HG03460 (cell line): ENCODE measurements around the gene LYPD4.

ENCODE experiments used
- ATAC-seq: cut with Tn5 transposase; IDR thresholded peaks from one replicate; pipeline ENCODE4 v1.9.1; 2021; ENCODE audit not compliant: unreplicated experiment

Gene LYPD4

DNA sequence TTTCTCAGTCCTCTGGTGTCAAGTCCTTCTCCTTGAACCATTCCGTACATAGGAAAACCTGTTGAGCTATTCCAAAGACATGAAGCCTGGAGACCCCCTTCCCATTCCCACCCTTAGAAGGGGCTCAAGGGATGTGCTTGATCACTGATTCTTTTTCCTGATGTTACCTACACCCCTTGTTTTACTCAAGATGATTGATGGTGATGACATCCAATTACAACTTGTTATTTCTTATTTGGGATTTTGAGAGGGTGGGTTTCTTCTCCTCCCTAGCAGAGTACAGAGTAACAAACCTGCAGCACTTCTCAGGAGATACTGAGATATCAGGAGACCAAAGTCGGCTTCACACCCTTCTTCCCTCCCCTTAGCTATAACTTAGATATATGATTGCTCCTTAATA, 8.9 kb upstream of the LYPD4 start:
- ATAC-seq: no peak

DNA sequence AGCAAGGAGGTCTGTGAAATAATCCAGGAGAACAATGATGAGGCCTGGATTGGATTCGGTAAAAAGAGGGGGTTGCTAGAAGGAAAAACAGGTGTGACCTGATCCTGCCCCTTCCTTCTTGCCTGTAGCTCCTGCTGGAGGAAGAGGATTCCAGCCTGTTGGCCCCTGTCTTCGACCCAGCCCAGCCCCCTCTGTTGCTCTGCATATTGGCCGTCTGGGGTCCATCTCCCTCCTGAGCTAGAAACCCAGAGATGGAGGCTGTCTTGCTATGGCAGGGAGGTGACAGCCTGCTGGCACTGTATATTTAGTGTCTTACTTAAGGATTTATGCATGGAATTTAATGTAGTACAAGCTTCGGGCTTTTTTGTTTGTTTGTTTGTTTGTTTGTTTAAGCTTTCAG, 7.0 kb upstream of the LYPD4 start:
- ATAC-seq: no peak

DNA sequence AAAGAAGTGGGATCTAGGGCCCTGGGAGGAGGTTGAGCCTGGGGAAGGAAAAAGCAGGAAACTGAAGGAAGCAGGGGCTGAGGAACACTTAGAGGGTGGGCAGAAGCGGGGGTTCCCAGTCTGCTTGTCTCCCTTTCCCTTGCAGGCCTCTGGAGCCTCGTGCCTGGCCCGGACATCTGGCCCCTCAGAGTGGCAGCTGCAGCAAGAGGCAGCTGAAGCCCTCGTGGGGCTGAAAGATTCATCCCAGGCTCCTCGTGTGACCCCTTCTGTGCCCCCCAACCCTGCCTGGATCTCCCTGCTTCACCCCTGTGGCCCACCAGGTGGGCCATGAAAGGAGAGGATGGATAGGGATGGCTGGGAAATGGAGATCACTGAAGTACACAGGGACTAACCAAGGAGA, 5.9 kb upstream of the LYPD4 start:
- no peak for ATAC-seq

DNA sequence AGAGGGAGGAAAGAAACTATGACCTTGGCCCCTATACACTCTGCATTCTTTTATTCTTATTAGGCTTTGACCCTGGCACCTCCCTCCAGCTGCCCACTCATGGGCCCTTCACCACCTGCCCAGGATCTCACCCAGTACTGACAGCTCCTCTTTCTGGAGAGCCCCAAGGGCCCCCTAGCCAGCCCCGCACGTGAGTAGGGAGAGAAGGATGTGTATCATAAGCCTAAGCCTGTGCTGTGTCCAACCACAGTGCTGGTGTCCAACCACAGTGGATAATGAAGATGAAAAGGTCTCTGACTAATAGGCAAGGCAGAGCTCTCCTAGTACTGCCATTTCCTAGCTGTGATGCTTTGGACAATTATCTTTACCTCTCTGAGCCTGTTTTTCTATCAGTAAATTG, 4.6 kb upstream of the LYPD4 start:
- ATAC-seq: no peak

DNA sequence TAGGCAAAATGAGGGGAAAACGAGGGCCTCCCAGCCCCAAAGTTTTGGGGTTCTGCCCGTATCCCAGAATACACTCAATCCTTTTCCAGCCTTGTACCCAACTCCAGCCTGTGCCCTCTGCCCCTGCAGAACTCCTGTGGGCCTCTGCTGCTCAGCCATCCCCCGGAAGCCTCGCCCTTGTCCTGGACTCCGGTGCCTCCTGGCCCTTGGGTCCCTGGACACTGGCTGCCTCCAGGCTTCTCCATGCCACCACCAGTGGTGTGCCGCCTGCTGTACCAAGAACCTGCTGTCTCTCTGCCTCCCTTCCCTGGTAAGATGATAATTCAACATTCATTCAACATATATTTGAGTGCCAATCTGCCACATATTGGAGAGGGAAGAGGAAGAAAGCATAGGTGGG, 4.2 kb upstream of the LYPD4 start:
- no peak for ATAC-seq

DNA sequence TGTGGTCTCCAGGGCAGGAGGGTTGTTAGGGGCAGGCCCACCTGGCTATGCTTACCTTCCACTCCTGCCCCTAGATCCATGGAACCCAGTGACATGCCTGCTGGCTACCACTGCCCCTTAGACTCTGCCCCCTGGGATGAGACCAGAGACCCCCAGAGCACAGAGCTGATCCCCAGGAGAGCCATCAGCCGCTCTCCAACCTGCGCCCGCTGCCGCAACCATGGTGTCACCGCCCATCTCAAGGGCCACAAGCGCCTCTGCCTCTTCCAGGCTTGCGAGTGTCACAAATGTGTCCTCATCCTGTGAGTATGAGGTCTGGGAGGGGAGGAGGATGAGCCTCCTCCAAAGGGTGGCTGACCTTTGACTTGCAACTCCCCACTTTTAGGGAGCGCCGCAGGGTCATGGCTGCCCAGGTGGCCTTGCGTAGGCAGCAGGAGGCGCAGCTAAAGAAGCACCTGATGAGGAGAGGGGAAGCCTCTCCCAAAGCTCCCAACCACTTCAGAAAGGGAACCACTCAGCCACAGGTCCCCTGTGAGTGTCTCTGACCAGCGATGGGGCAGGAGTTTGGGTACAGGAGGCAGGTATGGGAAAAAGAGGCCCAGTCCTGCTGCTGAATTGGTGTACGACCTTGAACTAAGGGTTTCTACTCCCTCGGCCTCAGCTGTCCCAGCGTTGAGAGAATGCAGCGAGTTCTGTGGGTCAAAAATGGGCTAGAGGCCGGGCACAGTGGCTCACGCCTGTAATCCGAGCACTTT, 3.0 kb upstream of the LYPD4 start:
- no peak for ATAC-seq

DNA sequence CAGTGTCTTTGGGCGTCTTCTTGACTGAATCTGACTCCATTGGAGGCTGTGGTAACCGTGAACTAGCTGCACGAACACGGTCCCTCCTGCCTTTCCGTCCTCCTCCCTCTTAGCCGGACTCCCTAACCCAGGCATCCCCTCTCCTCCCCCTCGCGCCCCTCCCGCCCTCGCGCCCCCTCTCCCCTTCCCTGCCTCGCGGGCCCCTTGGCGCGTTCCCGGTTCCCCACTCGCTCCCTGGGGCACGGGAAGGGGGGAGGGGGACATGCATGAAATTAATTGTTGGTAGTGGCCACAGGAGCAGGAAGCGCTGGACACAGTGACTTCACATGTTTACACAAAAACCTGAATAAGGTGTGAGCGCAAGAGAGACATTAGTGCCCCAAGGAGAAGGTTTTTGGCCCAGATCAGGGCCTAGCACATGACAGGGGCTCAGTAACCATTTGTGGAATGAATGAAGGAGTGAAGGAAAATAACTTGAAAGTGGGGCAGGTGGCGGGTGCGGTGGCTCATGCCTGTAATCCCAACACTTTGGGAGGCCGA, 638 bp upstream of the LYPD4 start:
- no peak for ATAC-seq

DNA sequence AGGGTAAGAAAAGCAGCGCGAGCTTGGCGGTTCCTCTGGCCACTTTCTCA, 343 bp upstream of the LYPD4 start, which contains the start of gene DMRTC2:
Gene DMRTC2 (plus strand): TSS at position 42 of the 50 bp plus-strand sequence. CDS start 2,387 bp downstream, outside the sequence.
- ATAC-seq: no peak

DNA sequence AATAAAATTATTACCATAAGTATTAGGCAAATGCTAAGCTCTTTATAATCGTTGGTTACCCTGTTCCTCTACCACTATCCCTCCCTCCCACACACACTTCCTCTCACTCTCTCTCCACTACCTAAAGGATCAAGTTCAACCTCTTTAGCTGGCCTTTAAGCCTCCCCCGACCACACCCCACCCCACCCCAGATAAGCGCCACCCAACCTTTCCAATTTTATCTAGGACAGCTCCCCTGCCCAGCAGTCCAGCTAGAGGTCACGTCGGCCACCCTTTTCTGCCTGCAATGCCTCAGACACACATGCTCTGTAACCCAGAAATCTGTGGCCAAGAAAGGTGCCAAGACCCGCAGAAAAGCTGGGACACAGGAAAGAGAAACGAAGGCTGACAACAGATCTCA, 1.1 kb downstream of the LYPD4 start:
- no peak for ATAC-seq

DNA sequence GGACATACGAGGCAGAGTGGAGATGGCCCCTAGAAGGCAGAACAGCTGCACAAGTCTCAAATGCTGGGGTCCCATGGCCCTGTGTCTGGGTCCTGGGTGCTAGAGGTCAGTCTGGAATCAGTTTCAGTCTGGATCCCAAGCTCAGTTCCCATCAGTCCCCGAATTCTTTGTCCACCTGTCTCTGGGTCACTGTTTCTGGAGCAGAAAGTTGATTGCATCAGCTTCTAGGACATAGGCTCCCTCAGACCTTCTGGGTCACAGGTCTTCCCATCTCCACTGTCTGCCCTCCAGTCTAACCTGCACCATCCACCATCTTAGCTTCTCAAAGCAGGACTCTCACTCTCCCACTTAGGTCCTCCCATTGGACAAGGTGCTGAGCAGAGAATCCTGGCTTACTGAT, 5.3 kb downstream of the LYPD4 start:
- ATAC-seq: no peak

DNA sequence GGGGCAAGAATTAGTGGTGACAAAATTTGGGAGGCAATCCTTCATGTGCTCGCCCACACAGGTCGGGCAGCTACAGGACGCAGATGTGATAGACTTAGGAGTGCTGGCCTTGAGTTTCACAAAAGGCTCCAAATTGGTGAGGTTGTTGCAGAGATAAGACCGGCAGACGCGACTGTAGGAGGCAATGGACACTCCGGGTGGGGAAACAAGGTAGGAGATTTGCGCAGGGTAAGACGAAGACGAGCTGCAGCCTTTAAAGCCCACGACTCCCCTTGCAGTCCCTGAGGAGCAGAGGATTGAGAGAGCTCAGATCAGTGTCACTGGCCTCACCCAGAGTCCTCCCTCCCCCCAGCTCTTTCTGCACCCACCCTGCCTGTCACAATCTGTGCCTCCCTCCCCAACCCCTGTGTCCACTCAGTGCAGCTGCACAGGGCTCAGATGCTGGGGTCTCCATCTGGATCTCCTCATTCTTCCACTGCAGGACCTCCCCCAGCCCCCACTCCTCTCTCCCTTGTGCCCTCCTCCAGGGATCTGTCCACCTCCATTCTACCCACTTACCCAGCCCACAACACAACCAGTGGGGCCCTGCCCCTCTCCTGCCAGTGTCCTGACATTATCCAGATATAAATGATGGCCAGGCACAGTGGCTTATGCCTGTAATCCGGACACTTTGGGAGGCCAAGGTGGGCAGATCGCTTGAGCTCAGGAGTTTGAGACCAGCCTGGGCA, 6.3 kb downstream of the LYPD4 start:
- ATAC-seq: no peak

DNA sequence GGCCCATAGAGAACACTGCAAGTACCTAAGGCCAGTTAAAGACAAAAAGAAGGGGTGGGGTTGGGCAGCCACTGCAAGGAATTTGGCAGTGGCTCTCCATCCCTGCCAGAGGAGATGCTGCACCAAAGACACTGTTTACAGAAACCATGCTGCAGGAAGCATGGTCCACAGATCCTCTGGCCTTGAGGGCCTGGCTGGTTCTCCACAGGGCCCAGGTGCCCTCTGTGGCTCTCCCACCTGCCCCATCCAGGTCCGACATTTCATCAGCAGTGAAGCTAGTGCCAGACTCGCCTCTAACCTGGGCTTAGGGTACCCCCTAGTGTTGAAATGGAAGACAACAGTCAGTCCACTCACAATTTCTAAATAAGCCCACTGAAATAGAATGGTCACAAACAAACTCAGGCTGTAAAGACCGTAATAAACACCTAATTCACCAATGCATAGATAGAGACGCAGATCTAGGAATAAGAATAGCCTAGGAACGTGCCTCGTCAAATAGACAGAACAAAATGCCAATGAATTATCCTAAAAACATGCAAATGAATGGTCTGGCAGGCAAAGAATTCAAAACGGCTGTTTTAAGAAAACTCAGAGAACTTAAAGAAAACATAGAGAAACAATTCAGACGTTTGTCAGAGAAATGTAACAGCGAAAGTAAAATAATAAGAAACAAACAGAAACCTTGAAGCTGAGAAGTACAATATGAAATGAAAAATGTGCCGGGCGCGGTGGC, 23.3 kb downstream of the LYPD4 start:
- no peak for ATAC-seq

DNA sequence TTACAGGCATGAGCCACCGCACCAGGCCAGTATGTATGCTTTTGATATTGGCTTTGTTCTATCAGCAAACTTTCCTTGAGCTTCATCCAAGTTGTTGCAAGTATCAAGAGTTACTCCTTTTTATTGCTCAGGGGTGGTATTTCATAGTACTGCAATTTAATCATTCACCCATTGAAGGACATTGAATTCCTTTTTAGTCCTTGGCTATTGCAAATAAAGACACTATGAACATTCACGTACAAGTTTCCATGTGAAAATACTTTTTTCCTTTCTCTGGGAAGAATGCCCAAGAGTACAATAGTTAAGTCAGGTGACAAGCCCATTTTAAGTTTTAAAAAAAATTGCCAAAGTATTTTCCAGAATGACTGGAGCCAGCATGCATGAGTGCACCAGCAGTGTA, 27.7 kb downstream of the LYPD4 start:
- no peak for ATAC-seq

DNA sequence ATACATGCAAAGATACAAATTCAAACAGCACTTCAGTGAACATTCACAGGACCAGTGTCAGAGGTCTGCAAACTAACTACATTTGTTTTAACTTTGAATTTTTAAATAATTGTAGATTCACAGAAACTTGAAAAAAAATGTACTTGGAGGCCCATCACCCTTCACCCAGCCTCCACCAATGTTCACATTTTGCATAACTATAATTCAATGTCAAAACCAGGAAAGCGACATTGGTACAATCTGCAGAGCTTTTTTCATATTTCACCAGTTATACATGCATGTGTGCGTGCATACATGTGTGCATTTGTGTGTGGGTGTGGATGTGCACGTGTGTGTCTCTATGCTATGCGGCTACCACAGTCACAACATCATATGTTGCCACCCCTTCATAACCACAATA, 29.2 kb downstream of the LYPD4 start:
- no peak for ATAC-seq

DNA sequence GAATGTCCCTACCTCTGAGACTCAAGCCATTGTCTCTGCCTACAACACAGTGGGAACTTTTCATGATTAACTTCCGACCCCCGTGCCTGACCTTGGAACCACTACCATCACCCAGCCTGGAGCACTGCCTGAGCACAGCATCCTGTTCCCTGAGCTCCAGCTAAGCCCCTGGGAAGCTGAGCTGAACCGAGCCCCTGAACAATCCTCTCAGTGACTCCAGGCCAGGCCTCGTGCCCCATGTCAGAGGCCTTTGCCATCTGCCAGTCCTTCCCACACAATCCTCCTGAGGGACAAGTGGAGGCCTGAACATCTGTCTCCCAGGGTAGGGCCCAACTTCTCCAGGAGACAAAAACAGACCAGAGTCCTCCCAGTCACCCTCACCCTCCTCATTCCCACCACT, 30.6 kb downstream of the LYPD4 start:
- ATAC-seq: no peak

DNA sequence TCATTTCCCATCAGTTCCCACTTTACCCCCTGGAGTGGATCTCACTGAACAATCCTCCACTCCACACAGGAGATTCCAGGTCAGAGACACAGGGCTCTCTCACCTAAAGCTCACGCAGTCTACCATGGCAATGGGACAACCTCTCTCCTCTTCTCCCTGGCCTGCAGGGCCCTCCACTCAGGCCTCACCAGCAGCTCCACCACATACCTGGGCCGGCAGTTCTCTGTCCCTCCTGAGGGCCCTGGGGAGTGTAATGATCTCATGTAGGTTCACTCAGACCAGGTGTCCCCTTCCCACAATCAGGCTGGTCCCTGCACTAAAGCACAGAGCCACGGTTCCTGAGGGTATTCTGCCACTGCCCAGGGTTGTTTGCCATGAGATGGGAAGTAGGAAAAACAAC, 32.5 kb downstream of the LYPD4 start:
- ATAC-seq: no peak

DNA sequence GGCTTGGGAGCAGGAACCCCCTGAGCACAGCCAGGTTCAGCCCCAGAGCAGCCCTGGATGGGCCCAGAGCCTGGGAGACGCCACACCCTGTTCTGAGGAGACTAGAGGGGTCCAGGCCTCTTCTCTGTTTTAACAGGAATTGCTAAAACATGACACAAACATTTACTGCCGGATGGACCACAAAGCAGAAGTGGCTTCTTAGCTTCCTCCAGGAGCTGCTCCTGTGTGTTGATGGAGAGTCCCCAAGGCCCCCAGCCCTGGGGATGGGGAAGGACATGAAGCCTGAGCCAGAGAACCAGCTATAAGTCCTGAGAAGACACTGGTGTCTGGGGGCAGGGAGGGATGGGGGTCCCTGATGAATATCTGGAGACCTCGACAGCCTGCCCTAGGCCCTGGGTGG, 33.4 kb downstream of the LYPD4 start:
- no peak for ATAC-seq

DNA sequence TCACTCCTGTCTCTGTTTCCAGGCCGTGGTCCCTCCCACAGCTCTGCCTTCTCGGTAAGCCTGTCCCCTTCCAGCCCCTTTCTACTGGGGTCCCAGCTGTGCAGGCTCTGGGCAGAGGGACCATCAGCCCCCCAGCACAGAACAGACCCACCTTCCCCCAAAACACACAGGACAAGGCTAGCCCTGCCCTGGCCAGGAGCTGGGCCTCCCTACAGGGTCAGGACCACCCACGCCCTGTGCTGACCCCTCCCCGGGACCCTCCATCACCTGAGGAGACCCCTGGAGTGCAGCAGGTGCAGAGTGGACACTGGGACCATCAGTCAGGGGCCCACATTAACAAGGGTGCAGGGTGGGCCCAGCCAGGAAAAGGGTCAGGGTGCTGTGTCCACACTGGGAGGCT, 34.2 kb downstream of the LYPD4 start:
- ATAC-seq: no peak

DNA sequence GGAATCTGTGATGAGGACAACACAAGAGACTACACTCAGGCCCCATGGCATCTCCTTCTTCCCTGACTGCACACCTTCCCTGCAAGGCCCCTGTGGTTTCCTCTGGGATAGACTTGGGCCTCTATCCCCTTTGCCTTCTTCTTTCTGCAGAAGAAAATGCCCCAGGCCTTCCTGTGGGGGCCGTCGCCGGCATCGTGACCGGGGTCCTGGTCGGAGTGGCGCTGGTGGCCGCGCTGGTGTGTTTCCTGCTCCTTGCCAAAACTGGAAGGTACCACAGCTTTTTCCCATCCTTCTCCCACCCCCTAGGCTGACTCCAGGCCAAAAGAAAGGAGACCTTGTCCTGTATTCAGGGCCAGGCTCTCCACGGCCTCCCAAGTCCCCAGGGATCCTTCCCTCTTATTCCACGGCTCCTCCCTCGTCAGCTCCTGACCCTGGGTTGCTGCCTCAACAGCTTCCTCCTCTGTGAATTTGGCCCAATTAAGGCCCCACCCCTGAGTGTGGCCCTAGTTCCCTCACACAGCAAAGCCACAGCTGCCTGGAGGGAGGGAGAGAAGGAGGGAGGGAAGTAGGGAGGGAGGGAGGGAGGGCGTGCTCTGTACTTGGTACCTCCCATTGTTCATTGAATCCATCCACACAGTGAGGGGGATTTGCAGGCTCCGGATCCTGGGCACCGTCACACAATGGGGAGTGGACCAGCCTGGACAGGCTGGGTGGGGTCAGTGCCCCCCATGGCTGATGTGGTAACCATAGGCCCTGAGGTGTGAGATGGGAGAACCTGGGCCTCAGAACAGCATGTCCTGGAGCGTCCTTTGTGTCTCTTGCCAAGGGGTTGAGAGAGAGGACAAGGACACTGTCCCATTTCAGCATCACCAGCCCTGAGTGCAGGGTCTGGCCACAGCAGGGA, 35.6 kb downstream of the LYPD4 start:
- no peak for ATAC-seq

DNA sequence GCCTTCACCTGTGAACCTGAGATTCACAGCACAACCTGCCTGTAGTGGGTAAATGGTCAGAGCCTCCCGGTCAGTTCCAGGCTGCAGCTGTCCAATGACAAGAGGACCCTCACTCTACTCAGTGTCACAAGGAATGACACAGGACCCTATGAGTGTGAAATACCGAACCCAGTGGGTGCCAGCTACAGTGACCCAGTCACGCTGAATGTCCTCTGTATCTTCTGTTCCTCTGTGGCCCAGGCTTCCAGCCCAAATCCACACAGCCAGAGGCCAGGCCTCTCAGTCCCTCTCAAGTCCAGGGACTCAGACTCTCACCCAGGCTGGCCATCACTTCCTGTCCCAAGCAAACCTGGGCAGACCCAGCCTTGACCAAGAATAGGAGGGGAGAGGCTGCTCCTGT, 37.3 kb downstream of the LYPD4 start:
- ATAC-seq: no peak

DNA sequence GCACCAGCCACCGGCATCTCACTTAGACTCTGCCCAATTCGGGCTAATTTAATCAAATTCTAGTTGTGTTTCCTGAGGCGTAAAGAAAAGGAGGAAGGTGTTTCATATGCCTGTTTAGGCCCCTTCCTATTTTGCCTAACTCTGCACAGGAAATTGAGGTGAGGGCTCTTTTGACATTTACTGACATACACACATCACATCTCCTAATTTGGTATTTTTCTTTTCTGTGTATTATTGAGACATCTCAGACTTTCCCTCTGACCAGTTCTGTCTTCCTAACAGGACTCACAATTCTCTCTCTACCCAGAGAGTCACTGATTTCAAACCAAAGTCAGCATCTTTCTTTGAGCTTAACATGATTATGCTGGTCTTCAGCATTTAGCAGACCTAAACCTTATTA, 40.1 kb downstream of the LYPD4 start:
- ATAC-seq: no peak
